Hindlimb muscle (tissue), 1 donor: ENCODE data around the gene RNASET2. TPM values are rescaled to one million over a fixed set of nuclear protein-coding genes. Genes with fewer than 3 reads are reported as not detected.

ENCODE experiments used
- DNase-seq: peaks from one replicate; pipeline ENCODE4 v3.0.0-alpha.2; 2013
- polyA plus RNA-seq: library from polyadenylated mRNA; unstranded; fragments of 120-200 nt; gene quantifications from one replicate; pipeline ENCODE4 v1.2.1, GENCODE V29; 2013; ENCODE audit not compliant: insufficient read length

Gene RNASET2
- polyA plus RNA-seq = 21.6 TPM

- peak; percentile 94 for DNase-seq
Measured at GRCh38 chr6:166956444-166957086, at the start of gene RNASET2. TSS of gene RNASET2 (minus strand) at chr6:166956550. CDS start at chr6:166956182, 368 bp downstream.

- peak; percentile 6 for DNase-seq
Measured at GRCh38 chr6:167005350-167006159, 49.2 kb upstream of the RNASET2 start.

- no peak for DNase-seq
Measured at GRCh38 chr6:167000759-167001158, 44.4 kb upstream of the RNASET2 start.

- DNase-seq = no peak
Measured at GRCh38 chr6:166999884-167000253, 43.5 kb upstream of the RNASET2 start.

GRCh38 chr6:166999145-166999883 is 43.0 kb upstream of the RNASET2 start, which contains the start of gene CEP43:
TSS of gene CEP43 (plus strand) at chr6:166999397. CDS start at chr6:166999413, 16 bp downstream.
- peak; percentile 98 for DNase-seq

- peak; percentile 12 for DNase-seq
Measured at GRCh38 chr6:166998256-166999144, 42.1 kb upstream of the RNASET2 start.

- DNase-seq = peak; percentile 32
Measured at GRCh38 chr6:166997768-166998255, 41.5 kb upstream of the RNASET2 start.

- DNase-seq = peak; percentile 4
Measured at GRCh38 chr6:166997348-166997747, 41.0 kb upstream of the RNASET2 start.

- DNase-seq = no peak
Measured at GRCh38 chr6:166996406-166996805, 40.1 kb upstream of the RNASET2 start.

GRCh38 chr6:166989427-166990032 is 33.2 kb upstream of the RNASET2 start:
- DNase-seq = peak; percentile 15

- no peak for DNase-seq
Measured at GRCh38 chr6:166988674-166989201, 32.4 kb upstream of the RNASET2 start.

- no peak for DNase-seq
Measured at GRCh38 chr6:166987930-166988329, 31.6 kb upstream of the RNASET2 start.

- no peak for DNase-seq
Measured at GRCh38 chr6:166987448-166987847, 31.1 kb upstream of the RNASET2 start.

- no peak for DNase-seq
Measured at GRCh38 chr6:166980738-166981137, 24.4 kb upstream of the RNASET2 start.

- no peak for DNase-seq
Measured at GRCh38 chr6:166977621-166978525, 21.5 kb upstream of the RNASET2 start.

GRCh38 chr6:166976636-166977035 is 20.3 kb upstream of the RNASET2 start:
- DNase-seq = no peak

- no peak for DNase-seq
Measured at GRCh38 chr6:166972101-166972500, 15.8 kb upstream of the RNASET2 start.

- no peak for DNase-seq
Measured at GRCh38 chr6:166971271-166971670, 14.9 kb upstream of the RNASET2 start.

GRCh38 chr6:166970776-166971175 is 14.4 kb upstream of the RNASET2 start:
- no peak for DNase-seq

- no peak for DNase-seq
Measured at GRCh38 chr6:166970091-166970490, 13.7 kb upstream of the RNASET2 start.
